Kidney glomerular epithelial cell (primary cell): Measurements from ENCODE around the gene KRTAP10-5.
"Not testable (repeated sequence)": the region's sequence is repeated elsewhere in the genome, so short reads cannot be mapped to it uniquely, and the experiment has no call there.

Source experiments
- DNase-seq: peaks from one replicate; lab custom pipeline; 2025; lab: John Stamatoyannopoulos, UW

The KRTAP10-5 gene

DNA sequence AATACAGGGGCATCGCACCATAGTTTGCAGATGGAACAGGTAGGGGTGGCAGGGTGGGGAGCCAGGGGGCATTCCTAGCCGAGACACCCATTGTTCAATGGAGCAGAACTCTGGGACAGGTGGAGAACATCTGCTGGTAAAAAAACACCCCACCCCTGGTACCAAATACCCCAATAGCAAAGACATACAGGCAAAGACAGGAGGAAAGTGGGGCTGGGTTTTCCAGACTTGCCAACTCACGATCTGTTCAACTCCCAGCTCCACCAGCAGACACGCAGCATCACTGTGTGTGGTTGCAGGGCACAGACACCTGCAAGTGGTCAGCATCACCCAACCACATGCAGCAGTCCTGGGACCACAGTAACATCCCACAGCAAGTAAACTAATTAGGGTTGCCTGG lies 31.1 kb upstream of the KRTAP10-5 start:
- no peak for DNase-seq

DNA sequence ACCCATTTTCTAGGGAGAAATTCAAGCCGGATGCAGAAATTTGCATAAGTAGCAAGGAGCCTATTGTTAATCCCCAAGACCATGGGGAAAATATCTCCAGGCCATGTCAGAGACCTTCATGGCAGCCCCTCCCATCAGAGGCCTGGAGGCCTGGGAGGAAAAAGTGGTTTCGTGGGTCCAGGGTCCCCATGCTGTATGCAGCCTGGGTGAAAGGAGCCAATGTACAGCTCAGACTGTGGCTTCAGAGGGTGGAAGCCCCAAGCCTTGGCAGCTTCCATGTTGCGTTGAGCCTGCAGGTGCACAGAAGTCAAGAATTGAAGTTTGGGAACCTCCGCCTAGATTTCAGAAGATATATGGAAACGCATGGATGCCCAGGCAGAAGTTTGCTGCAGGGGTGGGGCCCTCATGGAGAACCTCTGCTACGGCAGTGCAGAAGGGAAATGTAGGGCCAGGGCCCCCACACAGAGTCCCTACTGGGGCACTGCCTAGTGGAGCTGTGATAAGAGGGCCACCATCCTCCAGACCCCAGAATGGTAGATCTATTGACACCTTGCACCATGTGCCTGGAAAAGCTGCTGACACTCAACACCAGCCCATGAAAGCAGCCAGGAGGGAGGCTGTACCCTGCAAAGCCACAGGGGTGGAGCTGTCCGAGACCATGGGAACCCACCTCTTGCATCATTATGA lies 29.9 kb upstream of the KRTAP10-5 start:
- not testable (repeated sequence) for DNase-seq

DNA sequence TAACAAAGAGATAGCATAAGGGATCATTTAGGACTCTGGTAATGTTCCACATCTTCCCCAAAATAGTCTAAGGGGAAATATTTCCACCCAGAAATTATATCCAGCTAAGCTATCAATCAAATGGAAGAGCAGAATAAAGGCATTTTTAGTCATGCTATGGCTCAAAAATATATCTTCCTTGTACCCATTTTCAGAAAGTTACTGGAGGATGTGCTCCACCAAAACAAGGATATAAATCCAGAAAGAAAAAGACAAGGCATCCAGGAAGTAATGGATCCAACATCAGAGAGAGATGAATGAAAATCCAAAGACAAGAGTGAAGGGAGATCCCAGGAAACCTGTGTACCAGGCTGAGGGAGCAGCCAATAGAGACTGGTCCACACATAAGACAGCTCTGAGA lies 28.8 kb upstream of the KRTAP10-5 start:
- DNase-seq: no peak

DNA sequence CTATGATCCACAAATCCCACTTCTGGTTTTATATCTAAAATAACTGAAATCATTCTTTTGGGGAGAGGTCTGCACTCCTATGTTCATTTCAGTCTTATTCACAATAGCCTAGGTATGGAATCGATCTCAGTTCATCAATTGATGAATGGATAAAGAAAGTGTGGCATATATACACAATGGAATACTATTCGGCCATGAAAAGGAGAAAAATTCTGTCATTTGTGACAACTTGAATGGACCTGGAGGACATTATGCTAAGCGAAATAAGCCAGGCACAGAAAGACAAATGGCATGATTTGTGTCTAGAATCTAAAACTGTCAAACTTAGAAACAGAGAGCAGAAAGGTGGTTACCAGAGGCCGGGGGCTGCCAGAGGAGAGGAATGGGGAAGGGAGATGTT lies 26.1 kb upstream of the KRTAP10-5 start:
- DNase-seq: no peak

DNA sequence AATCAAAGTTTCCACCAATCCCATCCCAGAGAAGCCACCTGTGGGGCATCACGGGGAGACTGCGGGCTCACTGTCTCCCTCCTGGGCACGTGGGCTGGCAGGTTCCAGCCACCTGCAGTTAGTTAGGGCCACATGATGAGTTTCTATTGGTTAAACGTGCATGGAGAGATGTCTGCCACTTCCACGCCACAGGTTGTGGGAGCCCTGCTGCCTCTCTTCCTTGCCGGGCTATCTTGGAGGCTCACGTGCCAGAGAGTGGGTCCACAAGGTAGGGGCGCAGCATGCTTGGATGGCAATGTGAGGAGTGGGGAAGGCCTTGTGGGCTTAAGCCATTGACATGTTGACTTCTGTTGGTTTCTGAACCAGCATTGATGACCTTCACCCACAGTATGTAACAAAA lies 23.5 kb upstream of the KRTAP10-5 start:
- DNase-seq: no peak

DNA sequence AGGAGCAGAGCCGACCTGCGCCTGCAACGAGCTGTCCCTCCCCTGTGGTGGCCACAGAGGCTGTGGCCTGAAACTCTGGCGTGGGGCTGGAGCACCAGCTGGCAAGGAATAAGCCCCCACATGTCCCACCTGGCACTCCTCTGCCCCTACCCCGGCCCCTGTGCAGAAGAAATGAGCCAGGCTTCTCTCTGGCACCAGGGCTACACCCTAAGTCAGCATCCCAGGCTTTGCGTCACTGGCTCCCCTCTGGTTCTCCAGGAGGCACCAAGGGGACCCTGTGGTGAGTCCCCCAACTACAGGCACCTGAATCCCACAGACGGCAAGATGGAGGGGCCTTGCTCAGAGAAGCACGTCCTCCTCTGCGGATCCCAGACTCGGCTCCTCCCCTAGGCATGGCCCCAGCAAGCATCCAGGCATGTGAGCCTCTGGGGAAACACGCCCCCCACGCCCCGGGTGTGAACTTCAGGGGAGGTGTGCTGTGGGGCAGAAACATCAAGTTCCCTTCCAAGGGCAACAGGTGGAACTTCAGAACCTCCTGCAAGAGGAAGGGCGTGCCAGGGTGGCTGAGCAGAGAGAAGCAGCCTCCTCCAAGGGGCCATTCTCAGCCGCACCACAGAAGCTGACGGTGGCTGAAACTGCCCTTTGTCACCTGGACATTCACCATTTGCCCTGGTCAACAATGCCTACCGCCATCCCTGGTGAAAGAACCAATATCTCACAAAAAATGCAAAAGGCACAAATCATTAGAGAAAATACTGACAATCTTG lies 22.9 kb upstream of the KRTAP10-5 start:
- DNase-seq: no peak

DNA sequence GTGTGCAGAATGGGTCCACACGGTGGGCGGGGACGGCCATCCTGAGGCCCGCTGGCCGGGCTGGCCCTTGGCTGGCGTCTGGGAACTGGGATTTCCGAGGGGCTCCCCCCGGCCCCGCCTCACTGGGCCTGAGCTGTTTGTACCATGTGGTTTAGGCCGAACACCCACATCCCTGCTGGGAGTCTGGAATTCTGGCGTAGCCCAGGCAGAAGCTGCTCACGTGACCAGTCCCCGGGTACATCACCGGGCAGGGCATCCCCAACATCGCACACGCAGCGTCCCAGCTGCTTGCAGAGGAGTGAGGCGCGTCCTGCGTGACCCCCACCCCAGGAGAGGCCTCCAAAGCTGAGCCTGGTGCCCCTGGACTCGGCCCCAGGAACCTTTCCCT lies 22.1 kb upstream of the KRTAP10-5 start:
- no peak for DNase-seq

DNA sequence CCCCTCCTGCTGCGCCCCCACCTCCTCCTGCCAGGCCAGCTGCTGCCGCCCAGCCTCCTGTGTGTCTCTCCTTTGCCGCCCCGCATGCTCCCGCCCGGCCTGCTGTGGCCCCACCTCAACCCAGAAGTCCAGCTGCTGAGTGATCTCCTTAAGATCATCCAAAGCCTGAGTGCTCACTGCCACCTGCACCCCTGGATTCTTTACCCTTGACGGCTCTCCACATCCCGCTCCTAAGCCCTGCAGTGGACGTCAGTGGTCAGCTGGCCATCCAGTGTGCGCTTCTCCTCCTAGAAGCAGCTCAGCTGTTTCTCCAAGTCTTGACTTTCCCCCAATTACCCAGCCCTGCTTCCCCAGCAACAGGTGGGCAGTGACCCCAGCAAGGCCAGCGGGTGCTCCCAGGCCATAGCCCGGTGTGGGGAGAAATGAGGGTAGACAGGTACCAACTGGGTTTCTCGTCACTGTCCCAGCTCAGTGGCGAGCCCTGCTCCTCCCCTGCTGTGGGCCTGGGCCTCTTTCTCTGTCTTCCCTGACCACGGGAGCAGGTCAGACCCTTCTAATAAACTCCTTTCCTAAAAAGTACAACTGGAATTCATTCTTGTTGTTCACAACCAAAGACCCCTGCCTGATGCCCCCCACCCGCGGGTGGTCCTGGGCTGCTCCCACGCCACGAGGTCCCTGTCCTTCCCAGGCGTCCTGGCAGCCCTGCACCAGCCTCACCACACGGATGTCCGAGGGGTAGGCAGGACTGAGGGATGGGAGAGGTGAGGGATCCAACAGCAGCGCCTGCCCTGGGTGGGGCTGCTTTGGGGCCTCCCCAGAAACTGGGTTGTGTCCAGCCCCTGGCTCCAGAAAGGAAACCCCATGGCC lies 21.4 kb upstream of the KRTAP10-5 start:
- no peak for DNase-seq

DNA sequence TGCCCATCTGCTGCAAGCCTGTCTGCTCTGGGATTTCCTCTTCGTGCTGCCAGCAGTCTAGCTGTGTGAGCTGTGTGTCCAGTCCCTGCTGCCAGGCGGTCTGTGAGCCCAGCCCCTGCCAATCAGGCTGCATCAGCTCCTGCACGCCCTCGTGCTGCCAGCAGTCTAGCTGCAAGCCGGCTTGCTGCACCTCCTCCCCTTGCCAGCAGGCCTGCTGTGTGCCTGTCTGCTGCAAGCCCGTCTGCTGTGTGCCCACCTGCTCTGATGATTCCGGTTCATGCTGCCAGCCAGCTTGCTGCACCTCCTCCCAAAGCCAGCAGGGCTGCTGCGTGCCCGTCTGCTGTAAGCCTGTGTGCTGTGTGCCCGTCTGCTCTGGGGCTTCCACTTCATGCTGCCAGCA lies 20.7 kb upstream of the KRTAP10-5 start:
- not testable (repeated sequence) for DNase-seq

DNA sequence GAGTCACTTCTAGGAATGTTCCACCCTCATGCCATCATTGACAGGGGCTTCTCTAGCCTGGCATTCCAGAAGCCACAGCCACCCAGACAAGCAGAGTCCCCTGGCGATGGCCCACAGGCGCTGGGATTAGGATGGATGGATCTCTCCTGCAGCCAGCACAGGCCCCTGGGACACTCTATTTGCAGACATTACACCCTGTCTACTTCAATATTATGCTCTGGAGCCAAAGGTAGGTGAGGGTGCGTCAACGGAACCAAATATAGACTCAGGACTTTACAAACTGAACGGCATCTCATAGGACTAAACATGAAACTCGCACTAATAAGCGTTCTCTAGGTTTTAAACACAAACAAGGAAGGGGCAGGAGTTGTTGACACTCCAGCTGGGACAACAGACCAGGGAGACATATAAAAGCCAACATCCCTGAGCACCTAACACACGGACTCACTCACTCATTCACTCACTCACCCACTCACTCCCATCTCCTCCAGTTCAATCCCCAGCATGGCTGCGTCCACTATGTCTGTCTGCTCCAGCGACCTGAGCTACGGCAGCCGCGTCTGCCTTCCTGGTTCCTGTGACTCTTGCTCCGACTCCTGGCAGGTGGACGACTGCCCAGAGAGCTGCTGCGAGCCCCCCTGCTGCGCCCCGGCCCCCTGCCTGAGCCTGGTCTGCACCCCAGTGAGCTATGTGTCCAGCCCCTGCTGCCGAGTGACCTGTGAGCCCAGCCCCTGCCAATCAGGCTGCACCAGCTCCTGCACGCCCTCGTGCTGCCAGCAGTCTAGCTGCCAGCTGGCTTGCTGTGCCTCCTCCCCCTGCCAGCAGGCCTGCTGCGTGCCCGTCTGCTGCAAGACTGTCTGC lies 19.9 kb upstream of the KRTAP10-5 start, which contains the start of gene KRTAP10-7:
KRTAP10-7 (plus strand) TSS at position 480 of the 861 bp plus-strand sequence; CDS start at position 505, 25 bp downstream.
- not testable (repeated sequence) for DNase-seq

DNA sequence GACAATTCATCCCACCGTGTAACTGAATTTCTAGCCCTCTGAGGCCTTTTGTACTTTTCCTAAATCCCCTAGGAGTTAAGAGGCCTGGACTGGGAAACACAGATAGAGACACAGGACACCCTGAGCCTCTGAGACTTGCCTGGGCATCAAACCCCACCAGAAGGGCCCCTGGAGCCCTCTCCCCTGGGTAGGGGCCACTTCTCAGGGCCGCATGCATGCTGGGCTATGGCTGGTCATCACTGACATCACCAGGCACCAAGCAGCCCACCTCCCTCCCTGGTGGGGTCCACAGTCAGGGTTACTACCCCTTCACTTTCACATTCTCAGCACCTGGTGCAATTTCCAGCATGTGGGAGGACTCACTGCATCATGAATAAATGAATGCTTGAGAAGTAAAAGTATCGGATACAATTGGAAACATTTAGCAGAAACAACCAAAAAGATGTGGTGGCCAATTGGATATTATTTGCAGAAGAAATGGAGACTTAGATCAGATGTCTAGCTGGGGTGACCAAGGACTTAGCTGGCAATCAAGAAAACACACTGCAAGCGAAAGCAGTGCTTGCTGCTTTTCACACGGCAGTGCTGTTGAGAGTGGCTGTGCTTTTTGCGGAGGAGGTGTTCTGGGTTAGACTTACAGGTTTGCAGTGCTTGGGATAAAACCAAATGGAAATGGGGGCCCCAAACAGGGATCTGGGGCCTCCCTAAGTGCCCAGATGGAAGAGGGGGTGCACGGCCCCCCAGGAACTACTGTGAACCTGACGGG lies 19.0 kb upstream of the KRTAP10-5 start:
- no peak for DNase-seq

DNA sequence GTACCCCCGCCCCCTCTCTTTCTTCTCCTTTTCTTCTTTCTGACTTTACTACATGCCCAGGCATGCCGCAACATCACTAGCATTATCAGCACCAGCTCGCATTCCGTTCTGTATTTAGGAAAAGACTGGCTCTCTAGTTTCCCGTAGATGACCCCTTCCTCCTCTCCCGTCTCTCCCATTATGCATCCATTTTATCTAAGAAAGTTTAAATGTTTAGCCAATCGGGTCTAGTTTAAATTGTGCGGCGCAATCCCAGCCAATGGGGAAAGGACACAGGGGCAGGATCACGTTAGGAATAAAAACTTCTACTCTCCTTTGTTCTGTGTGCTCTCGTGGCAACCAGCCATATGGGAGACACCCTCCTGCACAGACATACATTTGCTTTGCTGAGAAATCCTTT lies 17.7 kb upstream of the KRTAP10-5 start:
- no peak for DNase-seq

DNA sequence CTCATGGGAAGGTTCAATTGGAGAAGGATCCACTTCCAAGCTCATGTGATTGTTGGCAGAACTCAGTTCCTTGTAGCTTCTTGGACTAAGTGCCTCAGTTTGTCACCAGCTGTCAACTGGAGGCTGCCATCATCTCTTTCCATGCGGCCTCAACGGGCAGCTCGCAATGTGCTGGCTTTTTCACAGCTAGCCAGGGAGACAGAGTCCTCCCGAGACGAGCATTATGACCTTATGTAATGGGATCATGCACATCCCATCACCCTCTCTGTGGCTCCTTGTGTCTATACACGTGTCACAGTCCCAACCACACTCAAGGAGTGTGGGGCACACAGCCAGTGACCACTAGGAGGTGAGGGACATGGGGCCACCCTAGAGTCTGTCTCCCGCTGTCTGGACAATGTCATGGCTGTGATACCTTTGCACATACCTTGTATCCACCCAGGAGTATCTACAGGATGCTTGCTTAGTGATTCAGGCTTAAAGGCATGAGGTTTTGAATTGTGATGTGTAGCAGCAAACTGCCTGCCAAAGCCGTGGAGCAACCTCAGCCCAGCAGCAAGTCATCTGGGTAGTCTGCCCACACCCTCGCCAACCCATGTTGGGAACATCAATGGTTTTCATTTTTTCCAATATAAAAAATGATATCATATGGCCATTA lies 15.8 kb upstream of the KRTAP10-5 start:
- peak; percentile 59 for DNase-seq

DNA sequence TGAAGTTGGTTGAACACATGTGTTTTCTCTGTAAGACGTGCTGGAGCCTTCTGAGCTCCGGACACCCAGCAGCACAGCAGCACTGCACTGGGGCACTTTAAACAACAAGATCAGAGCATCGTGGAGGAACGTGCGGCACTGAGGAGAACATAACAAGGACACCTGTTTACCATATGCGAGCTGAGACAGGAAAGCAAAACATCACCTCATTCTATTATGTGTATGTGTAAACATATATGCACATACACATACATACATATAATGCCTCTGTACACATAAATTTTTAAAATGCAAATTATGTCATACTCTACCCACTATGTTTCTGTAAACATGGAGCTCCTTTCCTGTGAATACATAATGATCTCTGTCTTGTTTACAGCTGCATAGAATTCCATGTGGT lies 15.1 kb upstream of the KRTAP10-5 start:
- no peak for DNase-seq

DNA sequence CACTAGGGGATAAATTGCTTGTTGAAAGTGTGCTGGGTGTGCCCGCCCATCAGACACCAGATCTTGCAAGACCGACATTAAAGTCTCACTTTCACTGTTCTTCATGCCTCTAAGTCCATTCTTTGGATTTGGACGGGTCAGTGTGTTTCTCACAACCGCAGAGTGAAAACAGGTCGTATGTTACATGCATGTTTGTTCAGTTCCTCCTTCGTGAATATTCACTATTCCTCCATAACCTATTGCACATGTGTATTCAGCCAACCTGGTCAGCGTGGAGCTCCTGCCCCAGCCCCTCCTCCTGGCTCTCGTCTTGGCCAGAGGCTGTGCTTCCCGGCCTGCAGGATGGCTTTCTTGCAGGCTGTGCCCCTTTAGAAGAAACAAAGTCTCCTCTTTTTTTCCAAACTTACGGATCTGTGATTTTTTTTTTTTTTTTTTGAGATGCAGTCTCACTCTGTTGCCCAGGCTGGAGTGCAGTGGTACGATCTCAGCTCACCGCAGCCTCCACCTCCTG lies 14.1 kb upstream of the KRTAP10-5 start:
- no peak for DNase-seq

DNA sequence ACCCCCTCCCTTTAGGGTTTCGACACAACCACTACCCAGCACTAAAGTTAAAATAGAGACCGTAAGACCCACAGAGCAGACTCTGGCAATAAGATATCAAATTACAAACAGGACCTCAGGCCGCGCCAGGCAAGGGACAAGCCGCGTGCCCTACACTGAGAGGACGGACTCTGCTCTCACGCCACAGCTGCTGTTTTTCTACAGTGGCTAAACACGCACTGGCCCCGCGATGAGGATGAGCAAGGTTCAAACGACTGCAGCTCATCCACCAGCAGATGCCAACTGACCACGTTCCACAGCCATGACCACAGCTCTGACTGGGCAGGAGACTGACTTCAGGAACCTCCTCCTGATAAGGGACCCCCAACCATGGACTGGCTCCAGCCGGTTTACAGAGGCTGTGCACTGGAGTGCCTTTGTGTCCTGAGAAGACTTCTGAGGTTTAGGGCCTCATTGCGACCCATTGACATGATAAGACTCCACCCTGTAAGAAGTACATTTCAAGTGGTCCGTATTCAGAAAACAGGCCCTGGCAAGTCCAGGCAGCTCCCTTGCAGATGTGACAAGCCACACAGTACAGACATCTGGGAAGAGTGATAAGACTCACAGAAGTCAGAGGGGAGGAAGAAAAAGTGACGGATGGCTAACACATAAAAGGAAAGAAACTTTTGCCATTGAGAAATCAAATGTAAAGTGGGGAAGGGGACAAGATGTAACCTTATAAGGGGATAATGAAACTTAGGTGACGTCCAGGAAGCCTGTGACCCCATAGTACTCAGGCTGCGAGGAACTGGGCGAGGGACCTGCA lies 13.4 kb upstream of the KRTAP10-5 start:
- no peak for DNase-seq

DNA sequence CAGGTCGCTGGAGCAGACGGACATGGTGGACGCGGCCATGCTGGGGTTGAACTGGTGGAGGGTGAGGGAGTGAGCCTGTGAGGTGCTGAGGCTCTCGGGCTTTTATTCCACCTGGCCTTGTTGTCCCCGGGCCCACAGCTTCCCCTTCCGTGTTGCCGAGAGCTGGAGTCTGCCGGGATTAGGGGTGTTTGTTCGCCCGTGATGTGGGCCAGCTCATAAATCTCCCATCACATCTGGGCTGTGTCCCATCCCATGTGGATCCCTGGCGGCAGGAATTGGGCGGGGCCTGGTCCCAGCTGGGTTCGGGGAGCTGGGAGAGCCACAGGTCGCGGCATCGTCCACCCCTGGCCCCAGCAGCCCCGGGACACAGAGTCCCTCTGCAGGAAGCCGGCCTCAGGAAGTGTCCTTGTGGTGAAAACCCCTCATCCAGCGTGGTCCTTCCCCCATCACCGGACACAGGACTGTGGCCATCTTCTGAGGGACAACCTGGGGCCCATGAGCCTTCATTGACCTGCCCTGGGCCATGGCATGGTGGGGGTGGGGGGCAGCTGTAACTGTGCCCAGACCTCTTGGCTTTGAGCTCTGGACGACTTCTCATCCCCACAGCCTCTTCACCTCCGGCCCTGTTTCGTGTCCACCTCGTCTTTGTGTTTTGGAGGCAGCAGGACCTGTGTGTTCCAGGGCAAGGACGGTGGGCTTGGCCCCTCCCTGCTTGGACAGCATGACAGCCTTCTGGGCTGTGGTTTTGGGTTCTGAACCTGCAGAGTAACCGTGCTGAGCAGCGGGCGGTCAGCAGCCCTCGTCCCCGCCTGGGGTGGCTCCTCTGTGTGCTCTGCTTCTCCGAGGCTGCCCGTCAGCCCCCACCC lies 12.3 kb upstream of the KRTAP10-5 start, which contains the start of gene KRTAP10-6:
KRTAP10-6 (minus strand) TSS at position 60 of the 866 bp plus-strand sequence; CDS start at position 39, 21 bp downstream.
- DNase-seq: no peak

DNA sequence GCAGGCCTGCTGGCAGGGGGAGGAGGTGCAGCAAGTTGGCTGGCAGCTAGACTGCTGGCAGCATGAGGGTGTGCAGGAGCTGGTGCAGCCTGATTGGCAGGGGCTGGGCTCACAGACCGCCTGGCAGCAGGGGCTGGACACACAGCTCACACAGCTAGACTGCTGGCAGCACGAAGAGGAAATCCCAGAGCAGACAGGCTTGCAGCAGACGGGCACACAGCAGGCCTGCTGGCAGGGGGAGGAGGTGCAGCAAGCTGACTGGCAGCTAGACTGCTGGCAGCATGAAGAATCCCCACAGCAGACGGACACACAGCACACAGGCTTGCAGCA lies 11.4 kb upstream of the KRTAP10-5 start:
- DNase-seq: not testable (repeated sequence)
